ENCODE results near the gene PEX26.
"Not testable (repeated sequence)": the region's sequence is repeated elsewhere in the genome, so short reads cannot be mapped to it uniquely, and the experiment has no call there.

The PEX26 gene

GRCh38 chr22:18121954-18122554, 44.3 kb downstream of the PEX26 start:
- no peak for DNase-seq

GRCh38 chr22:18123476-18124025, 45.8 kb downstream of the PEX26 start:
- not testable (repeated sequence) for DNase-seq

DNA sequence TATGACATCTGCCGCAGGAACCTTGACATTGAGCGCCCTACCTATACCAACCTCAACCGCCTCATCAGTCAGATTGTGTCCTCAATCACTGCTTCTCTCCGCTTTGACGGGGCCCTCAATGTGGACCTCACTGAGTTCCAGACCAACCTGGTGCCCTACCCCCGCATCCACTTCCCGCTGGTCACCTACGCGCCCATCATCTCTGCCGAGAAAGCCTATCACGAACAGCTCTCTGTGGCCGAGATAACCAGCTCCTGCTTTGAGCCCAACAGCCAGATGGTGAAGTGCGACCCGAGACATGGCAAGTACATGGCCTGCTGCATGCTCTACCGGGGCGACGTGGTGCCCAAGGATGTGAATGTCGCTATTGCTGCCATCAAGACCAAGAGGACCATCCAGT, 48.8 kb downstream of the PEX26 start:
- no peak for DNase-seq

- DNase-seq: no peak
Measured at GRCh38 chr22:18130018-18130417, 52.2 kb downstream of the PEX26 start.

DNA sequence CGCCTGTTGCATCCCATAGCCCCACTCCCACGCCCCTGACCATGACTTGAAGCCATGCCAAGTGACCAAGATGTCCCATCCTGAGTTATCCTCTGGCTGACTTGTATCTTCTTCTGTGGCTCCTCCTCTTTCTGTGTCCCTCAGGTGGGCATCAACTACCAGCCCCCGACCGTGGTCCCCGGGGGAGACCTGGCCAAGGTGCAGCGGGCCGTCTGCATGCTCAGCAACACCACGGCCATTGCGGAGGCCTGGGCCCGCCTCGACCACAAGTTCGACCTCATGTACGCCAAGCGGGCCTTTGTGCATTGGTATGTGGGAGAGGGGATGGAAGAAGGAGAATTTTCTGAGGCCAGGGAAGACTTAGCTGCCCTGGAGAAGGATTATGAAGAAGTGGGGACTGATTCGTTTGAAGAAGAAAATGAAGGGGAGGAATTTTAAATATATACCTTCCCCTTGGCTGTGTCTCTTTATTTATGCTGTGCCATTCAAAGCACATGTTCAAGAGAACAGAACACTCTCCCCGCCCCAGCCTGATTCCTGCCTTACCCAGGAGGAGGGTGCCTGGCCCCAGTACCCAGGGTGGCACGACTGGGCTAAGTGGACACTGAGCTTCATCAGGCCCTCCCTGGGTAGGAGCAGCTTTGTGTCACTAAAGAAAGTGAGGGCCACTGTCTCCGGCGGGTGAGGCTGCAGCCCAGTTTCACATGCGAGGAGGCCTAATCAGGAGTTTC, 53.1 kb downstream of the PEX26 start:
- no peak for DNase-seq

DNA sequence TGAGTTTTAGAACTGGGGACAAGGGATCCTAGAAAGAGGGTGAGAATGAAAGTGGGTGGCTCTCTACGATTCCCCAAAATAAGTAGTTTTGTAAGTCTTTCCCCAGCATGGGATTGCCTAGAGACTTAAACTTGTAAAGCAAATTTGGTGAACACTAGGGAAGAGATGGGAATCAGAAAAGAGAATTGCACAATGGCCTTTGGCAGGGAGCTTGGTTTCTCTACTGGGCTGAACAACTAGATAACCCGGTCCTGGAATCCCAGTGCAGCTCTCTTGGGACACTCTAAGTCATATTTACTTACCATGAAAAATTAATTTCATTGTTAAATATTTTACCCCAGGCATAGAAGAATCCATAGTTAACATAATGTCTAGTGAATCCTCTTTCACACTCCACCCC, 55.7 kb downstream of the PEX26 start:
- DNase-seq: no peak

DNA sequence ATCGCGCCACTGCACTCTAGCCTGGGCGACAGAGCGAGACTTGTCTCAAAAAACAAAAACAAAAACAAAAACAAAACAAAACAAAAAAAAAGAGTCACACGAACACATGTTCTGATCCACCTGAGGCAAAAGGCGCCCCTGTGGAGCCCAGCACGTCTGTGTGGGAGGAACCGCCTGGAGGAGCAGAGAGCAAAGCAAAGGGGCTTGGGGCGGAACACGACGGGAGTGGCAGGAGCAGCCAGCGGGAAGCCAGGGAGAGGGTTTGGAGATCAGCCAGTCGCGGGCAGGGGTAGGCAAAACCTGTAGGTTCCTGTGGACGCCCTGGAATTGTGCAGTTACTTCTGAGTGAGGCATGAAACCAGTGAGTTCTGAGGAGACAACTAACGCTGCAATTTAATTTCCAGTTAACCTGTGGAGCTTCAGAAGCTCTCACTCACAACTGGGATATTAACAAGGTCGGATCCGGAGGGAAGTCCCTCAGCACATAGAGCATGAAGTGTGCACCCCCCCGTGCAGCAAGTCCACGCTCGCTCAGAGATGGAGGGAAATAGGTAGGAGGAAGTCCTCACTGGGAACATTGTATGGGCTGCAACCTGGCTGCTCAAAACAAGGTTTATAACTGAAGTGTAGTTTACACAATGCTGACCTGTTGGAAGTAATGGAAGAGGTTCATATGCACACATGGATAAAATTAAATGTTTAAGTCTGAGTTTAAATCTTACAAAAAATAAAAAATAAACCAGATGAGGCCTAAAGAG, 59.0 kb downstream of the PEX26 start:
- no peak for DNase-seq

DNA sequence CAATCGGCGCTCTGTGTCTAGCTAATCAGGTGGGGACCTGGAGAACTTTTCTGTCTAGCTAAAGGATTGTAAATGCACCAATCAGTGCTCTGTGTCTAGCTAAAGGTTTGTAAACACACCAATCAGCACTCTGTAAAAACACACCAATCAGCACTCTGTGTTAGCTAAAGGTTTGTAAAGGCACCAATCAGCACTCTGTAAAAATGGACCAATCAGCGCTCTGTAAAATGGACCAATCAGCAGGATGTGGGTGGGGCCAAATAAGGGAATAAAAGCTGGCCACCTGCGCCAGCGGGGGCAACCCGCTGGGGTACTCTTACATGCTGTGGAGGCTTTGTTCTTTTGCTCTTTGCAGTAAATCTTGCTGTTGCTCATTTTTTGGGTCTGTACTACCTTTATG, 63.2 kb downstream of the PEX26 start:
- not testable (repeated sequence) for DNase-seq

DNA sequence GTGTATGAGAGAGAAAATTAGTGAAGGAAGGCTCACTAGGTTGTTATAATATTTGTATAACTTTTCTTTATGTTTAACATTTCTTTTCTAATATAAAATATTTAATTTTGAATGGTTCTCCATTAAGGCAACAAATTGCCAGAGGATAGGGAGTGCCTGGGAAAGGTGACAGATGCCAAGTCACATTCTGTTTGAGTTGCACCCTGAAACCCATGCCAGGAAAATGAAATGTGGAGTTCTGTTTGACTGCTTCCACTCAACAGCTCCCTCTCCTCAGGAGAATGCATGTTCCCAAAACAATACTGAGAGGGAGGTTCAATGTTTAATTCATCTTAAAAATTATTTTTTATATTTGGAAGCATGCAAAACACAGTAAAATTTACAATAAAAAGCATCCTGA, 66.3 kb downstream of the PEX26 start:
- no peak for DNase-seq

DNA sequence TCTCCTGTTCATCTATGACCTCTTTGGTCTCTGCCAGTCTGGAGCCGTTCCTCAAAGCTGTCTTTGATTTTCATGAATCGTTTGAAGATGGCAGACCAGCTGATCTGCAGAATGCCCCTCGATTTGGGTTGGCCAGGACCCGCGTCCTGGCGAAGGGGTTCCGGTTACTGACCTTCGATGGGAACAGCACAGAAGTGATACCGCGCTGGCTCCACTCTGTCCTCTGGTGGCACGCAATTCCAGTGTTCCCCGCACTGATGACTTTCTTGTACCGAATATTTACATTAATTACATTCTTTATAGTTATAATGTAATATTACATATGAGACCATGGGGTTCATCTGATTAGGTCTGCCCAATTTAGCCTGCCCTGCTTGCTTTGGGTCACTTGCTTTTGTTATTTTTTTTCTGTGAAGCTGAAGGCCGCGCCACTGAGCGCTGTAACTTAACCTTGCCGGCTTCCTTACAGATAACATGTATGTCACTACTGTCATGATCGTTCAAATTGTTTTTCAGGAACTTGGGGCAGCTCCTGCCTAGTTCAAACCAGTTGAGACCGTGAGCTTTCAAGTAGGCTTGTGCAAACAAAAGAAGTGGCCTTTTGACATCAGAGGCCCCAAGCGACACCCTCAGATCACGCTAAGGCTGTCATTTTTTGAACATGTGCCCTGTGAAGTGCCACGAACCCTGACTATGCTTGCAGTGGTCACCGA, 68.0 kb downstream of the PEX26 start:
- DNase-seq: no peak

GRCh38 chr22:18146389-18146753, 68.6 kb downstream of the PEX26 start:
- no peak for DNase-seq

DNA sequence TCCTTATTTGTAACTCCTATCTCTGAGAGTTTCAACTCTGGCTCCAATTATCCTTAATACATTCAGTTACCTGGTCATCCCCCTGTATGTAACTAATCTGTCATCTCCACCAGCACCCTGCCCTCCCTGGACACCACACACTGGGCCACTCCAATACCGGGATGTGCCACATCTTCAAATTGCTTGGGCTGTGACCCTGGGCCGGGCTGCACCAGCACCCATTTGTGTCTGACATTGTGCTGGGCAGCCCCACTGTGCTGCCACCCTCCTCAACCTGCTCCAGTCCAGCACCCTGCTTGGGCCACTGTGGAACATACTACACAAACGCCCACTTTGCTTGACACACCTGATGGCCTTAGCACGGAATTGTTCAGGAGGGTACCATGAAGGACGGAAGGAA, 70.0 kb downstream of the PEX26 start:
- DNase-seq: no peak

- no peak for DNase-seq
Measured at GRCh38 chr22:18148293-18148965, 70.6 kb downstream of the PEX26 start.

DNA sequence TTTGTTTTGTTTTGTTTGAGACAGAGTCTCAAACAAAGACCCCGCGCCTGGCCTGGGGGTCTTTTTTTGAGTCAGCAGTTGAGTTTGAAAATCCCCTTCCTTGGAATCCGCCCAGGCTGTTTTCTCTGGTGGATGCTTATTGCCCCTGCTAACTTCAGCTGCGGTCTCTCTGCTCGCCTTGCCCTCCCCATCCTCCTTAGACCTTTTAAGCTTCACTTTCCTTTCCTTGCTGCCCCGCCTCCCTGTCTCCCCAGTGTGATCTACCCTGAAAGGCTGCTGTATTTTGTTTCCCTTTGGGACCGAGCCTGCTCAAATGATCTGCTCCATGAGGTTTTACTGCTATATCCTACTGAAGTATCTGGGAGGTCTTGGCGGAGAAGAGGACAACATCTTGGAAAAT, 74.7 kb downstream of the PEX26 start:
- no peak for DNase-seq

DNA sequence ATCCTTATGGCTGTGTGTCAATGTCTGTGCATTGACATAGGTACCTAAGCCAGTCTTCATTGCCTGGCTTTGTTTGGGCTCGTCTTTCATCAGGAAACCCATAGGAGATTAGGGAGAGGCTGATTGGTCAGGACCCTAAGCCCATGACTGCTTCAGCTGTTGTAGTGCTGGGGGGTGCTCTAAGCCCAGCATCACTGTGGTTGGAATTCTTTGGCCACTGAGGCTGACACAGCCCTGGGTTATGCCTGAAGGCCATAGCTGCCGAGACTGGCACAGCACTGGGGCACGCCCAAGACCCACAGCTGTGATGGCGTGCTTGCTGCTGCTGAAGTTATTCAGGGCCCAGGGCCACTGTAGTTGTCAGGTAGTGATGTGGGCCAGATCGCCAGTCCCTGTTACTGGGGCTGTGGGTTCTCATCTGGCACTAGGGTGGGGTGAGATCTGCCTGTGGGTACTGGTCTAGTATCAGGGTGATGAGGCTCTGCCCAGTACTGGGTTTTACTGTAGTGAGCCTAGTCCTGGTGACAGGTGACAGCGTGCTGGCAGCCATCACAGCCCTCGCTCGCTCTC, 77.1 kb downstream of the PEX26 start:
- no peak for DNase-seq
